Fibroblast of skin of scalp (primary cell): ENCODE data around the gene GLTPD2. TPM values are rescaled to one million over a fixed set of nuclear protein-coding genes. Genes with fewer than 3 reads are reported as not detected.

ENCODE experiments used
- DNase-seq: peaks from one replicate; pipeline ENCODE4 v3.0.0-alpha.2; 2013
- polyA plus RNA-seq, 2 experiments: library from polyadenylated mRNA; unstranded; fragments of 120-200 nt; gene quantifications; one replicate each; pipeline ENCODE4 v1.2.1, GENCODE V29; 2013; ENCODE audit not compliant: insufficient read length in 2 of 2

Gene GLTPD2
- polyA plus RNA-seq (2013, experiment 1 of 2; ENCODE audit: insufficient read length) = 0.54 TPM
- 0.43 TPM for polyA plus RNA-seq (2013, experiment 2 of 2; ENCODE audit: insufficient read length)

DNA sequence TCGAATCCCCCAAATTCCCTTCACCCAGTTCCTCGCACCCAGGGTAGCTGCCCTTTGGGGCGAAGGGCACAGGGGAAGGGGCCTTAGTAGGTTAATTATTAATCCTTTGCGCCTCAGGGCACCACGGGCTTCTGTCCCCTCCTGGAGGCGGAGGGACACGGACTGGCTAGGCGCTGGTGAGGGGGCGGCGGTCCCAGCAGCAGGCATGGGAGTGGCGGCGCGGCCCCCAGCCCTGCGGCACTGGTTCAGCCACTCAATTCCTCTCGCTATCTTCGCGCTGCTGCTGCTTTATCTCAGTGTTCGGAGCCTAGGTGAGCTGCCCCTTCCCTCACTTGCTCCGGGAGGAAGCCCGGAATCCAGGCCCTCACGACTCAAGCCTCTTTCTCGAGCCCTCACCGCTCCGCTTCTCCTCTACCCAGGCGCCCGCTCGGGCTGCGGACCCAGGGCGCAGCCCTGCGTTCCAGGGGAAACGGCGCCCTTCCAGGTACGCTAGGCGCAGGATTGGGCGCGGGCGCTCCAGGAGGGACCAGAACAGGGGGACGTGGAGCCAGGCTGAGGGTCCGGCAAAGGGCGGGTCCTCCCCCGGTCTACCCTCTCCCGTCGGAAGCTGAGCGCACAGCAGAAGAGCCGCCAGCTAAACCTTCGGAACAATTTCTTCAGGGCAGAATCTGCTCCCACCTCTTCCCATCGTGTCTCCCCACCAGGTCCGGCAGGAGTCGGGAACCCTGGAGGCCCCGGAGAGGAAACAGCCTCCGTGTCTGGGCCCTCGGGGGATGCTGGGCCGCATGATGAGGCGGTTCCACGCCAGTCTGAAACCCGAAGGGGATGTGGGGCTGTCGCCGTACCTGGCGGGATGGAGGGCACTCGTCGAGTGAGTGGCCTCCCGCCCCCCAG, at the start of gene GLTPD2:
TSS of gene GLTPD2 (plus strand) at position 158 of the 894 bp plus-strand sequence. CDS start at position 206, 48 bp downstream.
- DNase-seq = no peak

DNA sequence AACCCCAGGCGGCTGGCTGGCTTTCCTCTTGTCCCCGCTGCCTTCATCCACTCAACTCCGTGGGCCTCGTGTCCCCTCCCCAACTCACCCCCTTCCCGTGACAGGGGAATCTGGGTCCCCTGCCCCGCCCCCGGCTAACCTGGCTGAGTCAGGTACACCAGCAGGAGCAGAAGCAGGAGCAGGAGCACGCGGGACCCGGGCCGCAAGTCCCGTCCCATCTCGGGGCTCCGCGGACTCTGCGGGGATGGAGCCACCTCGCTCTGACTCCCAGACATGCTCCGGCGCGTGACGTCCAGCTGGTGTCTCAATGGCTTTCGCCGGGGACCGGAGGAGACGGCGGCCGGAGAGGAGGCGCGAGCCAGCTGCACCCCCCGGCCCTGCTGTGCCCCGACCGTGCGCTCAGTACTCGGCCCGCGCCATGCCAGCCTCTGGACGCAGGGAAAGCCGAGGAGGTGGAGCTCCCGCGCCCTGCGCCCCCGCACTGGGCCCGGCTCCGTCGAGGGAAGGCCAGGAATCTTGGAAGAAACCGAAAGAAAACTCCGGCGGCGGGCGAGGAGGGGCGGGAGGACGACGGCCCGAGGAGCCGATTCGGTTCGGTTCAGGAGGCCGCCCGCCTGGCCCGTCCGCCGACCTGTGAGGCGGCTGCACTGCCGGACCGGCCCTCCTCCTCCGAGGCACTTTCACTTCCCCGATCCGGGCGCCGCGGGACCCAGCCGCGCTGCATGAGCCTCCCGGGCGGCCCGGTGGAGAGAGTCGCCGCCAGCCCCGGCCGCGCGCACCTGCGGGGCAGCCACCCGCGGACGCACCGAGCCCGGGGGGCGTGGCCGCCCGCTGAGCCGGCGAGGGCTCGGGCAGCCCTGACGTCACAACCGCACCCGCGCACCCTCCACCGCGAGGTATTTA, 49.4 kb upstream of the GLTPD2 start, which contains the start of the genes CXCL16 and ZMYND15:
TSS of gene CXCL16 (minus strand) at position 807 of the 903 bp plus-strand sequence. CDS start at position 218, 589 bp downstream.
TSS of gene ZMYND15 (plus strand) at position 712 of the 903 bp plus-strand sequence. CDS start 716 bp downstream, outside the sequence.
- peak; percentile 27 for DNase-seq

- DNase-seq = no peak
These were observed 48.8 kb upstream of the GLTPD2 start for GRCh38 chr17:4740025-4740351.

DNA sequence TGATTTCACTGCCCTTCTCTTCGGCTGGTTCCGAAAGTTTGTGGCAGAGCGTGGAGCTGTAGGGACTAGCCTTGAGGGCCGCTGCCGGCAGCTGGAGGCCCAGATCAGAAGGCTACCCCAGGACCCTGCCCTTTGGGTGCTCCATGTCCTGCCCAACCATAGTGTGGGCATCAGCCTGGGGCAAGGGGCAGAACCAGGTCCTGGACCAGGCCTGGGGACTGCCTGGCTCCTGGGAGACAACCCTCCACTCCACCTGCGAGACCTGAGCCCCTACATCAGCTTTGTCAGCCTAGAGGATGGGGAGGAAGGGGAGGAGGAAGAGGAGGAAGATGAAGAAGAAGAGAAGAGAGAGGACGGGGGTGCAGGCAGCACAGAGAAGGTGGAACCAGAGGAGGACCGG, 48.2 kb upstream of the GLTPD2 start:
- DNase-seq = no peak

DNA sequence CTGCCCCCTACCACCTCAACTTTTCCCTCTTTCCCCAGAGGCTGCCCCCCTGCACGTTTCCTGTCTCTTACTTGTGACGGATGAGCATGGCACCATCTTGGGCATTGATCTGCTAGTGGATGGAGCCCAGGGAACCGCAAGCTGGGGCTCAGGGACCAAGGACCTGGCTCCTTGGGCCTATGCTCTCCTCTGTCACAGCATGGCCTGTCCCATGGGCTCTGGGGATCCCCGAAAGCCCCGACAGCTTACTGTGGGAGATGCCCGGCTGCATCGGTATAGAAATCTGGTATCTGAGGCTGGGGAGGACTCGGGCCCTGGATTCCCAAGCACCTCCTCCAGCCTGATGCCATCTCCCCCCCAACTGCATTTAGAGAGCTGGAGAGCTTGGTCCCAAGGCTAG, 47.2 kb upstream of the GLTPD2 start:
- no peak for DNase-seq

- no peak for DNase-seq
These were observed 46.6 kb upstream of the GLTPD2 start for GRCh38 chr17:4742133-4742532.

DNA sequence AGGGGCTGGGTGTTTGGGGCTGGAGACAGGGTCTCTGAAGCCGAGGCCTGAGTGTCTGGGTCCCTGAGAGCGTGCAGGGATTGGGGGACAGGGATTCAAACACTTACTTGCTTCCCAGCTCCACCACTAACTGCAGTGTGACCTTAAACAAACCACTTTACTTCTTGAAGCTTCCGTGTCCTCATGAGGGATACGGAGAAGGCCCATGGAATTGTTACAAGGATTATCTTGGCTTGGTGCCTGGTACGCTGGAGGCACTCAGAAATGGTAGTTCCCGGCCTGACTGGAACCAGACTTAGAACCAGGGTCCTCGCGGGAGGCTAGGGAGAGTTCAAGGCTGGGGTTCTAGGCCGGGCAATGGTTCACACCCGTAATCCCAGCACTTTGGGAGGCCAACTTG, 46.1 kb upstream of the GLTPD2 start:
- DNase-seq = no peak

GRCh38 chr17:4743216-4743615, 45.5 kb upstream of the GLTPD2 start:
- DNase-seq = no peak

DNA sequence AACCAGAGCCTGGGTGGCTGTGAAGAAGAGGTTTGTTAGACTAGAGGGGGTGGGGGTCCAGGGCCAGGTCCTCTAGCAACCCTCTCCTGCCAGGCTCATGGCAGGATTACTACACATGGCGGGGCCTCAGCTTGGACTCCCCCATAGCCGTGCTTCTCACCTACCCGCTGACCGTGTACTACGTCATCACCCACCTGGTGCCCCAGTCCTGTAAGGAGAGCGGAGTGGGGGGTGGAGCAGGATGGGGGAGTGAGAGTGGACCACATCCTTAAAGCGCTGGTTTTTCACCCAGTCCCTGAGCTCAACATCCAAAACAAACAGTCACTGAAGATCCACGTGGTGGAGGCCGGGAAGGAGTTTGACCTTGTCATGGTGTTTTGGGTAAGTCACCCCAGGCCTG, 44.9 kb upstream of the GLTPD2 start:
- DNase-seq = no peak

DNA sequence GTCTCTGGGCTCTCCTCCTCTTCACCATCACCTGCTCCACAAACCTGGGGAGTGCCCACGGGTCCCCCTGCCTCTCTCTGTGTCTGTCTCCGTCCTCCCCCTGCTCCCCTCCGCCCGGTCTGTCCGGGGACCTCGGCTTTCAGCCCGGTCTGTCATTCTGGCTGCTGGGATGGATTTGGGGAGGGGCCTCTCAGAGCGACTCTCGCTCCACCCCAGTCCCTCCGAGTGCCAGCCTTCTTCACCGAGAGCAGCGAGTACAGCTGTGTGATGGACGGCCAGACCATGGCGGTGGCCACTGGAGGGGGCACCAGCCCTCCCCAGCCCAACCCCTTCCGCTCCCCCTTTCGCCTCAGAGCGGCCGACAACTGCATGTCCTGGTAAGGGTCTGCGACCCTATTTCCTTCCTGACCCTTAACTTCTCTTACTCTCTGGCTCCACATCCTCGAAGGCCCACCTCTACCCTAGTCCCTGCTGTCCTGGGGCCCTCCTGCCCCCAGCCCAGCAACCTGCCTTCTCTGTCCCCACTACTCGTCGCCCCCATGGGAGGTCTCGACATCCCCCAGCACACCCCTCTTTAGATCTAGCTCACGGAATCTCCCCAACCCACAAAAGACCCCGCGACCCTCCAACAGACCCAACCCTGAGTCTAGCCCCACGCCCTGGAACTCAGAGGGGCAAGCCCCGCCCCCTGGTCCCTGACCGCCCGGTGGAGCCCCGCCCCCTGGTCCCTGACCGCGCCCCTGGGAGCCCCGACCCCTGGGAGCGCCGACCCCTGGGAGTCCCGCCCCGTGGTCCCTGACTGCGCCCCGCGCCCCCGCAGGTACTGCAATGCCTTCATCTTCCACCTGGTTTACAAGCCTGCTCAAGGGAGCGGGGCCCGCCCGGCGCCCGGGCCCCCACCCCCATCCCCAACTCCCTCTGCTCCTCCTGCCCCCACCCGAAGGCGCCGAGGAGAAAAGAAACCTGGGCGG, 43.5 kb upstream of the GLTPD2 start:
- no peak for DNase-seq

GRCh38 chr17:4747847-4748246, 40.9 kb upstream of the GLTPD2 start:
- DNase-seq = no peak

GRCh38 chr17:4748686-4749085, 40.1 kb upstream of the GLTPD2 start:
- DNase-seq = no peak

GRCh38 chr17:4750606-4751005, 38.2 kb upstream of the GLTPD2 start:
- no peak for DNase-seq

GRCh38 chr17:4751932-4752331, 36.8 kb upstream of the GLTPD2 start:
- no peak for DNase-seq

DNA sequence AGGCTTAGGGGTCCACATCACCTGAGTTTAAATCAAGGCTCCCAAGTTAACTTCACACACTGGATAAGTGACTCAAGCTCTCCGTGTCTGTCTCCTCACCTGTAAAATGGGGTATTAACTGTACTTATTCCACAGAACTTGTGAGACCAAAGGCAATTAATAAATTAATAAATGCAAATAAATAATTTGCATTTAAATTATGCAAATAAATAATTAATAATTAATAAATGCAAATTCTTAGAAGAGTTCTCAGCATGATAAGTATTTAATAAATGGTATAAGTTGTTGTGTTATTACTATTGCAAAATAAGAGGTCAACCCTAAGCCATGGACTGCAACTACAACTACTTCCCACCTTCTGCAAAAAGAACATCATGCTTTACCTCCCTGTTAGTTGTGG, 35.4 kb upstream of the GLTPD2 start:
- no peak for DNase-seq

DNA sequence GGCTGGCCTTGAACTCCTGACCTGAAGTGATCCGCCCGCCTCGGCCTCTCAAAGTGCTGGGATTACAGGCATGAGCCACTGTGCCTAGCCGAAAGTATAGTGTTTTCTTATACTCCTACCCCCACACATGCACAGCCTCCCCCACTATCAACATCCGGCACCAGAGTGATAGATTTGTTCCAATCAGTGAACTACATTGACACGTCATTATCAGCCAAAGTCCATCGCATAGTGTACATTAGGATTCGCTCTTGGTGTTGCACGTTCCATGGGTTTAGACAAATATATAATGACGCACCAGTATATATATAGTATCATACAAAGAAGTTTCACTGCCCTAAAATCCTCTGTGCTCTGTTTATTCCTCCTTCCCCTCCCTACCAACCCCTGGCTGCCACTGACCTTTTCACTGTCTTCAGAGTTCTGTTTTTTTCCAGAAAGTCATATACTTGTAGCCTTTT, 29.0 kb upstream of the GLTPD2 start:
- DNase-seq = no peak

DNA sequence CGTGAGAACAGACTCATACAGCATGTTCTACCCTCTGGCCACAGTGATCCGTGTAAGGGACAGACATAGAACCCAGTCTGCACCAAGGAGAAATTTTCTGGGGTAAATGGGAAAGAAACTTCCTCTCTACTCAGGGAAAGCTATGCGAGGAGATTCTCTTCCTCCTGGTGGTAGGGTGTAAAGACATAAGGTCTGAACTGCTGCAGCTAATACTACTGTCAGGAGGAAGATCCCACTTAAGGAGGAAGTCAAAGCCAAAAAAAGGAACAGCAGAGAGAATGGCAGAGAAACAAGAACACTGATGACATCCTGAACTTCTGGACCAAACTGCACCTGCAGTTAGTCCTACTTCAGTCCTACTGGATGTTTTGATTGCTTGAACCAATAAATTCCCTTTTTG, 24.2 kb upstream of the GLTPD2 start:
- DNase-seq = no peak

DNA sequence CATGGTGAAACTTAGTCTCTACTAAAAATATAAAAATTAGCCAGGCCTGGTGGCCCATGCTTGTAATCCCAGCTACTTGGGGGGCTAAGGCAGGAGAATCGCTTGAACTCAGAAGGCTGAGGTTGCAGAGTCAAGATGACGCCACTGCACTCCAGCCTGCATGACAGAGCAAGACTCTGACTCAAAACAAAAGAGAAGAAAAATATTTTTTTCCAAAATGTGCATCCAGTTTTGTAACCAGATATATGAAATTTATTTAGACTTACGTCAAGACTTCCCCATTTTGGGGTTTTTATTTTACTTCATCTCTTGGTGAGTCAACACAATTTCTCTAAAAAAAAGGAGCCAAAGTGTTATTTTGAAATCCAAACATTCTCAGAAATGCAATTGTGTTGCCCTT, 22.6 kb upstream of the GLTPD2 start:
- no peak for DNase-seq

- DNase-seq = no peak
These were observed 22.0 kb upstream of the GLTPD2 start for GRCh38 chr17:4766723-4767122.

- DNase-seq = no peak
These were observed 20.5 kb upstream of the GLTPD2 start for GRCh38 chr17:4768298-4768697.

GRCh38 chr17:4769628-4770027, 19.1 kb upstream of the GLTPD2 start:
- DNase-seq = no peak
